Measurements from ENCODE around the gene HIBCH.

HIBCH gene

GRCh38 chr2:190213441-190214335, 105.9 kb downstream of the HIBCH start:
- Mint-ChIP-seq H3K27me3 (ENCODE audit: low read depth) (no peaks in the 10 kb centered on the region), H3K27ac (no peak overlapping the region), H3K4me3 (no peak overlapping the region), H3K36me3 (ENCODE audit: low read depth) (peaks cover 2% of the 10 kb centered on the region), H3K9me3 (no peaks in the 10 kb centered on the region), H3K4me1 (ENCODE audit: low read depth) (peaks cover 5% of the 10 kb centered on the region)

- H3K9me3 Mint-ChIP-seq, result no peaks in the 10 kb centered on the region
- H3K36me3 Mint-ChIP-seq (ENCODE audit: low read depth), result no peaks in the 10 kb centered on the region
- no peak overlapping the region for H3K27ac Mint-ChIP-seq
- no peaks in the 10 kb centered on the region for H3K4me1 Mint-ChIP-seq (ENCODE audit: low read depth)
- no peak overlapping the region for H3K4me3 Mint-ChIP-seq
- H3K27me3 Mint-ChIP-seq (ENCODE audit: low read depth), result no peaks in the 10 kb centered on the region
Measured at GRCh38 chr2:190210471-190210870, 109.2 kb downstream of the HIBCH start.

DNA sequence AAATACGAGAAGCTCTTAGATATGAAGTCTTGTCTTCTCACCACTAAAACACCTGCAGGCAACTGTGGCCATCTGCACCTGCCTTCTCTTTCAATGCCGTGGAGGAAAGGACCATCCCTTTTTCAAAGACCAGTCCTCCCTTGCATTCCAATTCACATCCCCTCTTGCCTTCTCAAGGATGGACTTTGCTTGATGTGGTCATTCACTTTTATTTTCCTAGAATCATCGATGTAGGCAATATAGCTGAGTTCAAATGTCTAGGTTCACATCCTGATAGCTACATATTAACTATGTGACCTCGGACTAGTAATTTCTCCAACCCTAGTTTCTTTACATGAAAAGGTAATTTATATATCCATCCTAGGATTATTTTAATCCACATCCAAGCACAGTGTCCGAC, 110.1 kb downstream of the HIBCH start:
- H3K4me1 Mint-ChIP-seq (ENCODE audit: low read depth), result no peaks in the 10 kb centered on the region
- H3K27ac Mint-ChIP-seq, result no peak overlapping the region
- H3K9me3 Mint-ChIP-seq, result no peaks in the 10 kb centered on the region
- peaks cover 1% of the 10 kb centered on the region for H3K36me3 Mint-ChIP-seq (ENCODE audit: low read depth)
- no peaks in the 10 kb centered on the region for H3K27me3 Mint-ChIP-seq (ENCODE audit: low read depth)
- no peak overlapping the region for H3K4me3 Mint-ChIP-seq

DNA sequence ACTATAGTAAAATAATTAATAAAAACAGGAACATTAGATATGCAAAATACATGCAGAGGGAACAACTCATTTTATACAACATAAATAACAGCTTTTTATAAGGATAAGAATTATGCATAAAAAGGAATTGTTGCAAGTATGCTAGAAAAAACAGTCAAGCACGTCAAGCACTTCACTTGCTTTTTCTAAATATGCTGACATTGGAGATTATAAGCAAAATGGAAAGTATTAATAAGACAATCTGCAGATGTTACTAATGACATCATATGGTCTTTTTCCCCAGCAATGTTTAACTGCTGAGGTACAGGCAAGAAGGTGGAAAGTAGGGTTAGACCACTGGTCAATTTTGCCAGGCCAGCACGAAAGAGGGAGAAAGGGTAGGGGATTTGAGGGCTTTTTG, 111.7 kb downstream of the HIBCH start:
- H3K9me3 Mint-ChIP-seq, result no peaks in the 10 kb centered on the region
- H3K4me3 Mint-ChIP-seq, result no peak overlapping the region

DNA sequence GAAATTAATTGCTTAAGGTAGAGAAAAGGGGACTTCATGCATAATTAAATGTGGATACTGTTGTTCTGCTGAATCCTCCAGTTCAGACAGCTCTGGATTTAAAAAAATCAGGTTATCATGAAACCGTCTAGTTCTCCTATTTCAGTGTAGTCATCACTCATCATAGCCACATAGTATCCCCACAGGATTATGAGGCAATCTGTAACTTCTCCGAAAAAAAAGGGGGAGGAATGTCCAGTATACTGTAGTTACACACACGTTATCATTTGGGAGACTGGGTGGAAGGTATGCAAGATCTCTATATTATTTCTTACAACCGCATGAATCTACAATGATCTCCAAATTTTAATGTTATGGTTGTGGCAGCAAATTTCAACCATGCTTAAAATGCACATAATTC, 114.0 kb downstream of the HIBCH start:
- Mint-ChIP-seq H3K27ac (no peak overlapping the region), H3K4me1 (ENCODE audit: low read depth) (no peaks in the 10 kb centered on the region), H3K27me3 (ENCODE audit: low read depth) (no peaks in the 10 kb centered on the region), H3K4me3 (no peak overlapping the region), H3K36me3 (ENCODE audit: low read depth) (peaks cover 12% of the 10 kb centered on the region), H3K9me3 (no peaks in the 10 kb centered on the region)

More for the DNA sequence above, 111.7 kb downstream of the HIBCH start:
- Mint-ChIP-seq H3K27ac (no peak overlapping the region), H3K36me3 (ENCODE audit: low read depth) (peaks cover 4% of the 10 kb centered on the region), H3K4me1 (ENCODE audit: low read depth) (no peaks in the 10 kb centered on the region), H3K27me3 (ENCODE audit: low read depth) (no peaks in the 10 kb centered on the region)

DNA sequence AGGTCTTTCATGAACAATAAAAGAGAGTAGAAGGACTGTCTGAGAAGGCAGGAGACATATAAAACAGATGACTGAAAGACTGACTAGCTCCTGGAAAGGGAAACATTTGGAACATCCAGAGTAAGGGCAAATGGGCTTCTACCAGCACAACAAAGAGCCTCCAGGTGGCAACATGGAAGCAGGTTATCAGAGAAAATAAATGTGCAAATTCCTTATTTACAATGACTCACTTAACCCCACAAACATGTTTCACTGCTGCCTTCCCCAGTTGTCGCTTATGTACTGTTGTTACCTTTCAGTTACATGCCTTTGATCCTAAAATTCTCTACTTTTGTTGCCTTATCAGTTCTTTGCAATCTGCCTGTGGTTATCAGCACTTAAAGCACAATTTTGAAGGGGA, 117.0 kb downstream of the HIBCH start:
- Mint-ChIP-seq H3K9me3 (no peaks in the 10 kb centered on the region), H3K27me3 (ENCODE audit: low read depth) (no peaks in the 10 kb centered on the region), H3K4me3 (no peak overlapping the region)

DNA sequence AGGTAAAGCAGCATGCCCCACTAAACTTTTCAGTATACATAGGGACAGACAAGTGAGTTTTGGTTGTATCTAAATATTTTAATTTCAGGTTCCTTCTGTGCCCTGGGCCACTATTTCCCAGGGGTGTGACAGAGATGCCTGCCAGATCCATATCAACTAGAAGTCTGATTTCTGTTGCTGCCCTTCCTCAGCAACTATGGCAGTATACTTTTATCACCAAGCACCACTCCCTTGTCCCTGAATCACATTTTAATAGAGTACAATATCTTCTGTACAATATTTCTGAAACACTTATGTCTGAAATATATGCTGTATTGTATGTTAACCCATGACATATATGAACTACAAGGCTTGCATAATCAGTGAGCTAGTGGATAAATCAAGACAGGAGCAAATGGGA, 117.6 kb downstream of the HIBCH start:
- Mint-ChIP-seq H3K4me3 (no peak overlapping the region), H3K36me3 (ENCODE audit: low read depth) (peaks cover 26% of the 10 kb centered on the region), H3K4me1 (ENCODE audit: low read depth) (no peaks in the 10 kb centered on the region), H3K27me3 (ENCODE audit: low read depth) (no peaks in the 10 kb centered on the region), H3K9me3 (no peaks in the 10 kb centered on the region), H3K27ac (no peak overlapping the region)

More for the DNA sequence above, 117.0 kb downstream of the HIBCH start:
- Mint-ChIP-seq H3K36me3 (ENCODE audit: low read depth) (peaks cover 26% of the 10 kb centered on the region), H3K4me1 (ENCODE audit: low read depth) (no peaks in the 10 kb centered on the region), H3K27ac (no peak overlapping the region)

GRCh38 chr2:190200603-190201002, 119.0 kb downstream of the HIBCH start:
- no peak overlapping the region for H3K4me3 Mint-ChIP-seq
- H3K27ac Mint-ChIP-seq, result no peak overlapping the region
- no peaks in the 10 kb centered on the region for H3K9me3 Mint-ChIP-seq

GRCh38 chr2:190199530-190199929, 120.1 kb downstream of the HIBCH start:
- Mint-ChIP-seq H3K27me3 (ENCODE audit: low read depth) (no peaks in the 10 kb centered on the region), H3K4me3 (no peak overlapping the region), H3K27ac (no peak overlapping the region), H3K4me1 (ENCODE audit: low read depth) (no peaks in the 10 kb centered on the region), H3K36me3 (ENCODE audit: low read depth) (peaks cover 26% of the 10 kb centered on the region), H3K9me3 (no peaks in the 10 kb centered on the region)

More at GRCh38 chr2:190200603-190201002, 119.0 kb downstream of the HIBCH start:
- Mint-ChIP-seq H3K4me1 (ENCODE audit: low read depth) (no peaks in the 10 kb centered on the region), H3K27me3 (ENCODE audit: low read depth) (no peaks in the 10 kb centered on the region), H3K36me3 (ENCODE audit: low read depth) (peaks cover 26% of the 10 kb centered on the region)

- H3K27ac Mint-ChIP-seq, result no peak overlapping the region
- no peaks in the 10 kb centered on the region for H3K9me3 Mint-ChIP-seq
- no peaks in the 10 kb centered on the region for H3K4me1 Mint-ChIP-seq (ENCODE audit: low read depth)
- H3K36me3 Mint-ChIP-seq (ENCODE audit: low read depth), result peaks cover 28% of the 10 kb centered on the region
- no peak overlapping the region for H3K4me3 Mint-ChIP-seq
- no peaks in the 10 kb centered on the region for H3K27me3 Mint-ChIP-seq (ENCODE audit: low read depth)
Measured at GRCh38 chr2:190199109-190199508, 120.5 kb downstream of the HIBCH start.

DNA sequence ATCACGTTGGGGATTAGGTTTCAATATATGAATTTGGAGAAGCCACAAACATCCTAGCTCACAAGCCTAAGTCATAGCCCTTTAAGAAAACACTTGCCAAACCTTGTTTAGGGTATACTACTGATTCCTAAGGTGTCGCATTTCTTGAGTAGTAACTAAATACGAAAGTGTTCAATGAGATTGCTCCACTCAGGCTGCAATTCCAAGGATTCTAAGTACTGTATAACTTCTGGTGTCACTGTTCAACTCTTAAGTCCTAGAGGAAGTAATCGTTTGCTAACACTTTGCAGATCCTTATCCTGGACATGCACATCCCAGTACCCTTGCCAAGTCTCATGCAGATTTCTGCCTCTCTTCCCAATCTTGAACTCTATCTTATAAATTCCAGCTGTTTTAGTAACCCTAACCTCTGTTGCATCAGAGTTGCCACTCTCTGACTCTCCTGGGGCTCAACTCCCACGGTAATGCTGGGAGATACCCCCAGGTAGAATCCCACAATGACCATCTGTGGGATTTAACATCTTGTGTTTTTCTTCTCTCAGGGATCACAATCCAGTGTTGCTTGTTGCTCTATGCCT, 122.4 kb downstream of the HIBCH start:
- Mint-ChIP-seq H3K27me3 (ENCODE audit: low read depth) (no peaks in the 10 kb centered on the region), H3K36me3 (ENCODE audit: low read depth) (peaks cover 22% of the 10 kb centered on the region), H3K4me1 (ENCODE audit: low read depth) (no peaks in the 10 kb centered on the region), H3K9me3 (no peaks in the 10 kb centered on the region), H3K4me3 (no peak overlapping the region), H3K27ac (no peak overlapping the region)

DNA sequence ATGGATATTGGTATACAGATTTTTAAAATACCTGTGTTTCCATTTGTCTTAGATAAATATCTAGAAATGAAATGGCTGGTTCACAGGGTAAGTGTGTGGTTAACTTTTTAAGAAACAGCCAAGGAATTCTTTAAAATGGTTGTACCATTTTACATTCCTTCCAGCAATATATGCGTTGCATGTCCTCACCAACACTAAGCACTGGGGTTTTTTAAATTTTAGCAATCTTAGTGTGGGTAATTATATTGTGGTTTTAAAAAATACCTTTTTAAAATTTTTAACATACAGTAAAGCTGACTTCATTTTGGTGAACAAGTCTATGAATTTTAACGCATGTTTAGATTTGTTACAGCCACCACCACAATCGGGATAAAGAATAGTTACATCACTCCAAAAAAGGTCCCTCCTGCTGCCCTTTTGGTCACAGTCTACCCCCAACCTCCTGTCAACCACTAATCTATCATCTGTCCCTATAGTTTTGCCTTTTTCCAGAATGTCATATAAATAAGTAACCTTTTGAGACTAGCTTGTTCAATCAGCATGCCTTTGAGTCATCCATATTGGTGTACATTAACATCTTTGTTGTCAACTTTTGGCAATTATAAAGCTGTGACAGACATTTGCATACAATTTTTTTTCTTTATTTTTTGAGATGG, 129.0 kb downstream of the HIBCH start:
- no peaks in the 10 kb centered on the region for H3K4me1 Mint-ChIP-seq (ENCODE audit: low read depth)
- peaks cover 3% of the 10 kb centered on the region for H3K36me3 Mint-ChIP-seq (ENCODE audit: low read depth)
- H3K9me3 Mint-ChIP-seq, result no peaks in the 10 kb centered on the region
- H3K27ac Mint-ChIP-seq, result no peak overlapping the region
- H3K27me3 Mint-ChIP-seq (ENCODE audit: low read depth), result no peaks in the 10 kb centered on the region
- no peak overlapping the region for H3K4me3 Mint-ChIP-seq

- Mint-ChIP-seq H3K4me3 (no peak overlapping the region), H3K27me3 (ENCODE audit: low read depth) (peaks cover 12% of the 10 kb centered on the region), H3K36me3 (ENCODE audit: low read depth) (no peaks in the 10 kb centered on the region), H3K4me1 (ENCODE audit: low read depth) (no peaks in the 10 kb centered on the region), H3K9me3 (no peaks in the 10 kb centered on the region), H3K27ac (no peak overlapping the region)
Measured at GRCh38 chr2:190188289-190188688, 131.3 kb downstream of the HIBCH start.

GRCh38 chr2:190186238-190186637, 133.4 kb downstream of the HIBCH start:
- Mint-ChIP-seq H3K36me3 (ENCODE audit: low read depth) (no peaks in the 10 kb centered on the region), H3K4me1 (ENCODE audit: low read depth) (peaks cover 1% of the 10 kb centered on the region), H3K9me3 (no peaks in the 10 kb centered on the region)

GRCh38 chr2:190185380-190185779, 134.2 kb downstream of the HIBCH start:
- H3K9me3 Mint-ChIP-seq, result no peaks in the 10 kb centered on the region
- peaks cover 31% of the 10 kb centered on the region for H3K27me3 Mint-ChIP-seq (ENCODE audit: low read depth)
- no peaks in the 10 kb centered on the region for H3K36me3 Mint-ChIP-seq (ENCODE audit: low read depth)
- peaks cover 4% of the 10 kb centered on the region for H3K4me1 Mint-ChIP-seq (ENCODE audit: low read depth)
- H3K4me3 Mint-ChIP-seq, result no peak overlapping the region
- H3K27ac Mint-ChIP-seq, result no peak overlapping the region

More at GRCh38 chr2:190186238-190186637, 133.4 kb downstream of the HIBCH start:
- Mint-ChIP-seq H3K27ac (no peak overlapping the region), H3K27me3 (ENCODE audit: low read depth) (peaks cover 27% of the 10 kb centered on the region), H3K4me3 (no peak overlapping the region)

All from T-helper 1 cell treated with Interleukin-12 subunit alpha and Interleukin-12 subunit beta and Interleukin-4 antibody, amounts not matched to agents 30 μg/mL and 1 μg/mL, for 36 hours (primary cell).